Mucosa of gallbladder (tissue), 1 donor: ENCODE results near the gene APCDD1. TPM values are rescaled to one million over a fixed set of nuclear protein-coding genes. Genes with fewer than 3 reads are reported as not detected.

Experiments
- DNase-seq: peaks from one replicate; pipeline ENCODE4 v3.0.0-alpha.2; 2020; ENCODE audit warnings: low spot score
- total RNA-seq: library from RNA; stranded (reverse); gene quantifications from one replicate; pipeline ENCODE4 v1.2.1, GENCODE V29; 2021
- donor health status: DM: no; HTN: no; CAD: no.

The APCDD1 gene
- total RNA-seq = 170 TPM

- DNase-seq = peak; percentile 71
These were observed at the start of gene APCDD1 for GRCh38 chr18:10453806-10454680. TSS of gene APCDD1 (plus strand) at chr18:10454635. CDS start at chr18:10454982, 347 bp downstream.

GRCh38 chr18:10405014-10405493, 49.4 kb upstream of the APCDD1 start:
- no peak for DNase-seq

GRCh38 chr18:10405816-10406663, 48.4 kb upstream of the APCDD1 start:
- DNase-seq = no peak

- DNase-seq = no peak
These were observed 46.3 kb upstream of the APCDD1 start for GRCh38 chr18:10408131-10408530.

- no peak for DNase-seq
These were observed 45.4 kb upstream of the APCDD1 start for GRCh38 chr18:10409041-10409440.

- DNase-seq = no peak
These were observed 43.7 kb upstream of the APCDD1 start for GRCh38 chr18:10410472-10411308.

GRCh38 chr18:10412933-10413332, 41.5 kb upstream of the APCDD1 start:
- no peak for DNase-seq

GRCh38 chr18:10413722-10414121, 40.7 kb upstream of the APCDD1 start:
- no peak for DNase-seq

GRCh38 chr18:10414293-10414842, 40.1 kb upstream of the APCDD1 start:
- DNase-seq = no peak

- no peak for DNase-seq
These were observed 38.4 kb upstream of the APCDD1 start for GRCh38 chr18:10416065-10416464.

GRCh38 chr18:10417191-10417590, 37.2 kb upstream of the APCDD1 start:
- DNase-seq = no peak

GRCh38 chr18:10417664-10418063, 36.8 kb upstream of the APCDD1 start:
- peak; percentile 52 for DNase-seq

GRCh38 chr18:10418836-10419235, 35.6 kb upstream of the APCDD1 start:
- no peak for DNase-seq

- no peak for DNase-seq
These were observed 34.9 kb upstream of the APCDD1 start for GRCh38 chr18:10419420-10420103.

GRCh38 chr18:10420561-10421352, 33.7 kb upstream of the APCDD1 start:
- no peak for DNase-seq

- no peak for DNase-seq
These were observed 32.6 kb upstream of the APCDD1 start for GRCh38 chr18:10421859-10422258.

GRCh38 chr18:10422731-10423130, 31.7 kb upstream of the APCDD1 start:
- no peak for DNase-seq

- DNase-seq = no peak
These were observed 29.7 kb upstream of the APCDD1 start for GRCh38 chr18:10424585-10425307.

GRCh38 chr18:10430677-10431076, 23.8 kb upstream of the APCDD1 start:
- DNase-seq = no peak
